Breast epithelium (tissue), 3 donors: Measurements from ENCODE around the gene KCNH6.

ENCODE experiments used
- CTCF ChIP-seq, 3 donors: fragments of 450-650 bp; IDR thresholded peaks; one replicate each; pipeline ENCODE4 v1.5.1; 2016 to 2017; ENCODE audit warnings: antibody characterized with exemption in 3 of 3, mild to moderate bottlenecking in 3 of 3, moderate library complexity in 3 of 3
- POLR2A ChIP-seq: fragments of 450-650 bp; IDR thresholded peaks from one replicate; pipeline ENCODE4 v1.6.1; 2016; ENCODE audit warnings: antibody characterized with exemption, mild to moderate bottlenecking, moderate library complexity

DNA sequence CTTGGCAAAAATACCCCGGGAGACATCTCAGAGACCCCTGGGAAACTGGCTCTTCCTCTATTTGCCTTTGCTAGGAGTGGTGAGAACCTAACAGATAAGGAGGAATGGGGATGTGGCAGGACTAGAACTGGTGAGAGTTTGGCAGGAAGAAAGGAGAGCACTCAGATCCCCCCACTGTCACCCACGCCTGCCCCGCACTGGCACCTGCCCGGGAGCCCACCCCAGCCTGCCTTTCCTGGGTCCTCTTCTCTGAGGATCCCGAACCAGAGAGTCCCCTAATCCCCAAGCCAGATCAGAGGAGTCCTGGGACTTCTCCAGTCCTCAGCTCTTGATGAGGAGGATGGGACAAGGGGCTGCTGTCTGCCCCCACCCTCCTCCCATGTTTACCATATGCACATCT lies 3.7 kb downstream of the KCNH6 start:
- TF ChIP-seq CTCF (IDR thresholded peaks at IDR 0.05), result no peak
- TF ChIP-seq POLR2A, result no peak
